Testis (tissue), 3 donors: ENCODE data around the gene PSD4. TPM values are rescaled to one million over a fixed set of nuclear protein-coding genes. Genes with fewer than 3 reads are reported as not detected.

ENCODE experiments used
- DNase-seq: peaks from one replicate; pipeline ENCODE4 v3.0.0-alpha.2; 2019
- H3K27ac ChIP-seq, 2 donors: fragments of 200-600 bp; sonication (generic); one replicate each; pipeline ENCODE4 v1.5.1; 2019
- H3K27me3 ChIP-seq: fragments of 200-600 bp; sonication (generic); one replicate; pipeline ENCODE4 v1.5.1; 2019
- H3K36me3 ChIP-seq: fragments of 200-600 bp; sonication (generic); one replicate; pipeline ENCODE4 v1.5.1; 2017; ENCODE audit warnings: low read depth; ENCODE audit errors: missing control alignments
- H3K4me1 ChIP-seq: fragments of 200-600 bp; sonication (generic); one replicate; pipeline ENCODE4 v1.5.1; 2019
- H3K4me3 ChIP-seq, 2 donors: fragments of 200-600 bp; sonication (generic); one replicate each; pipeline ENCODE4 v1.5.1; 2017 to 2019
- H3K9me3 ChIP-seq: fragments of 200-600 bp; sonication (generic); one replicate; pipeline ENCODE4 v1.5.1; 2017
- CTCF ChIP-seq, 3 experiments: fragments of 450-650 bp in 2 of 3; fragments of 200-600 bp in 1 of 3; sonication (generic) in 1 of 3; IDR thresholded peaks; one replicate each; pipeline ENCODE4 v1.5.1; 2016 to 2019; ENCODE audit warnings: antibody characterized with exemption in 3 of 3, mild to moderate bottlenecking in 2 of 3, moderate library complexity in 1 of 3
- POLR2A ChIP-seq: fragments of 450-650 bp; IDR thresholded peaks from one replicate; pipeline ENCODE4 v1.6.1; 2017; ENCODE audit warnings: antibody characterized with exemption, mild to moderate bottlenecking, moderate library complexity
- WGBS, 2 donors: methylation state at CpG; one replicate each; pipeline ENCODE4 v1.1.5; 2018; 5-methylcytosine and 5-hydroxymethylcytosine counted together
- intact Hi-C: fragments of 100-400 bp; cut with DNase I; formaldehyde crosslinking; loops from one replicate; pipeline ENCODE4 v1.15.1; 2023; ENCODE audit warnings: low total_unique reads
- polyA plus RNA-seq: library from polyadenylated mRNA; stranded (reverse); fragments of 350-450 nt; fragmentation: Illumina TruSeq; extraction: RNeasy Lipid Tissue Mini Kit (QIAGEN cat#74804); gene quantifications from one replicate; pipeline ENCODE4 v1.2.3, GENCODE V29; 2014; ENCODE audit warnings: low read depth, low replicate concordance; ENCODE audit not compliant: insufficient read depth
- total RNA-seq, 2 donors: library from RNA; depleted of rRNA; stranded (reverse); fragments of >200 nt; gene quantifications; one replicate each; pipeline ENCODE4 v1.2.3, GENCODE V29; 2016

Gene PSD4
- total and polyA plus RNA-seq, 3 donors from 2014 or later = 18.7 to 35.9 (median 22.8) TPM

GRCh38 chr2:113257516-113258264, 83.9 kb downstream of the PSD4 start:
- no peaks in the 10 kb centered on the region for H3K27me3 ChIP-seq

DNA sequence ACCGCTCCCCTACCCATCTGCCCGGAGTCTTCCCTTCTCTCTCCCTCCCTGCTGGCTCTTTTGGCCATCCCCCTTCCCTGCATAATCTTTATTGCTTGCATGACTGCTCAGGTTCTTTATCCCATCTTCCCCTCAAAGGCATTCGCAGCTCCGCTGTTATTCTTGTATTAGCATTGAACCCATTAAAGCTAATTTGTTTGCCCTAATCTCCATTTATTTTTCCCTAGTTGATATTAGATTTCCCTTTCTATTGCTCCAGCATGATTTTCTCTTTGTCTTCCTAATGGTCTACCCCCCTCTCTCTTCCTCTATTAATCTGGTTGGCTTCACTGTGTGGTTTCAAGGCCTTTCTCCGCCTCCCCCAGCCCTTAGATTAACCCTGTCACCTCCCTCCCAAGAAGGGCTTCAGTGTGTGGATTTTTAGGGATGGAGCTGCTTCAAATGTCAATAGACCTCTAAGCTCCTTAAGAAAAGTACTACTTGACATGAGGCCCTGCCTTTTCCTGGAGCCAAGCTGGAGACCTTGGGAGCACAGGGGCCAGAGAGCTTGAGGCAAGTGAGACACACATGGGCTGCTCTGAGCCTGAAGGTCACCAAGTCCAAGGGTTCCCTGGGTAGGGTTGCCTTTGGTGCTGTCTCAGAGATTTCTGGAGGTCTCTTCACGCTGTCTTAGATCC, 84.8 kb downstream of the PSD4 start:
- no peaks in the 10 kb centered on the region for H3K9me3 ChIP-seq
- H3K4me1 ChIP-seq = no peaks in the 10 kb centered on the region
- 77 to 78% methylated on average over 5 to 6 of the region's 6 CpGs for WGBS, 2 donors
- TF ChIP-seq CTCF (IDR thresholded peaks at IDR 0.05) (no peak), POLR2A (no peak)
- no peak overlapping the region for H3K4me3 ChIP-seq
- H3K27ac ChIP-seq = no peak overlapping the region
- H3K27me3 ChIP-seq = no peaks in the 10 kb centered on the region
- intact Hi-C loops = no loop called here
- no peaks in the 10 kb centered on the region for H3K36me3 ChIP-seq
- DNase-seq = no peak

More at GRCh38 chr2:113257516-113258264, 83.9 kb downstream of the PSD4 start:
- intact Hi-C loops = no loop called here
- Histone ChIP-seq H3K4me1 (no peaks in the 10 kb centered on the region), H3K4me3 (no peak overlapping the region), H3K27ac (no peak overlapping the region), H3K9me3 (no peaks in the 10 kb centered on the region), H3K36me3 (no peaks in the 10 kb centered on the region)
- DNase-seq = no peak
- 84% methylated on average over 7 of the region's 7 CpGs for WGBS, 2 donors
- TF ChIP-seq CTCF (IDR thresholded peaks at IDR 0.05) (no peak), POLR2A (no peak)

Other genes with a start within 250 kb of the PSD4 start
- under 1 TPM in 1 of 2 donors, not detected in 1; 0.68 TPM for gene IL36G, start 196.0 kb upstream of the PSD4 start, total RNA-seq
- not detected for gene IL36G, start 196.0 kb upstream of the PSD4 start, polyA plus RNA-seq
- not detected for gene IL36A, start 168.5 kb upstream of the PSD4 start, total RNA-seq
- not detected for gene IL36A, start 168.5 kb upstream of the PSD4 start, polyA plus RNA-seq
- gene IL36B, start 121.1 kb upstream of the PSD4 start, total RNA-seq = not detected
- gene IL36B, start 121.1 kb upstream of the PSD4 start, polyA plus RNA-seq = not detected
- not detected for gene IL36RN, start 114.8 kb upstream of the PSD4 start, total RNA-seq
- not detected for gene IL36RN, start 114.8 kb upstream of the PSD4 start, polyA plus RNA-seq
- under 1 TPM in 1 of 2 donors, not detected in 1; 0.68 TPM for gene IL1F10, start 106.0 kb upstream of the PSD4 start, total RNA-seq
- not detected for gene IL1F10, start 106.0 kb upstream of the PSD4 start, polyA plus RNA-seq
- 1 to 10 TPM; 3.2 to 5.6 TPM for gene IL1RN, start 46.4 kb upstream of the PSD4 start, total RNA-seq
- 18.4 TPM for gene IL1RN, start 46.4 kb upstream of the PSD4 start, polyA plus RNA-seq
- 1 to 10 TPM; 4.7 to 5.4 TPM for gene PAX8, start 105.0 kb downstream of the PSD4 start, total RNA-seq
- 22.3 TPM for gene PAX8, start 105.0 kb downstream of the PSD4 start, polyA plus RNA-seq